ENCODE data around the gene FEM1C. TPM values are rescaled to one million over a fixed set of nuclear protein-coding genes. Genes with fewer than 3 reads are reported as not detected.

Gene FEM1C
- total and polyA plus RNA-seq, 2 experiments from 2014 or later, result 7.2 to 11.8 TPM

GRCh38 chr5:115568668-115569067 is 24.1 kb upstream of the FEM1C start:
- DNase-seq (ENCODE audit: low read depth in 1 of 2, low spot score in 1 of 2), result no peak
- H3K27me3 ChIP-seq, result no peaks in the 10 kb centered on the region
- no peaks in the 10 kb centered on the region for H3K36me3 ChIP-seq
- no peak overlapping the region for H3K27ac ChIP-seq
- H3K9me3 ChIP-seq (ENCODE audit: low read depth), result no peaks in the 10 kb centered on the region
- TF ChIP-seq CTCF (IDR thresholded peaks at IDR 0.05; ENCODE audit: low read depth, low read length), result no peak
- no peaks in the 10 kb centered on the region for H3K4me1 ChIP-seq (ENCODE audit: low read depth)
- H3K4me3 ChIP-seq, result no peak overlapping the region

- Histone ChIP-seq H3K4me1 (ENCODE audit: low read depth) (no peaks in the 10 kb centered on the region), H3K9me3 (ENCODE audit: low read depth) (no peaks in the 10 kb centered on the region), H3K4me3 (no peak overlapping the region), H3K27me3 (no peaks in the 10 kb centered on the region), H3K27ac (no peak overlapping the region), H3K36me3 (no peaks in the 10 kb centered on the region)
- TF ChIP-seq CTCF (IDR thresholded peaks at IDR 0.05; ENCODE audit: low read depth, low read length), result no peak
- peak in 1 of 2 donors; percentile 51 for DNase-seq (ENCODE audit: low read depth in 1 of 2, low spot score in 1 of 2)
Observed at GRCh38 chr5:115565233-115565632, 20.7 kb upstream of the FEM1C start.

- H3K27me3 ChIP-seq, result no peaks in the 10 kb centered on the region
- no peak overlapping the region for H3K4me3 ChIP-seq
- TF ChIP-seq CTCF (IDR thresholded peaks at IDR 0.05; ENCODE audit: low read depth, low read length), result no peak
- no peaks in the 10 kb centered on the region for H3K9me3 ChIP-seq (ENCODE audit: low read depth)
- no peaks in the 10 kb centered on the region for H3K36me3 ChIP-seq
- H3K4me1 ChIP-seq (ENCODE audit: low read depth), result no peaks in the 10 kb centered on the region
- no peak for DNase-seq (ENCODE audit: low read depth in 1 of 2, low spot score in 1 of 2)
- no peak overlapping the region for H3K27ac ChIP-seq
Observed at GRCh38 chr5:115561176-115561575, 16.6 kb upstream of the FEM1C start.

- H3K9me3 ChIP-seq (ENCODE audit: low read depth), result no peaks in the 10 kb centered on the region
- no peaks in the 10 kb centered on the region for H3K27me3 ChIP-seq
- no peak for TF ChIP-seq CTCF (IDR thresholded peaks at IDR 0.05; ENCODE audit: low read depth, low read length)
- no peak overlapping the region for H3K4me3 ChIP-seq
- H3K36me3 ChIP-seq, result no peaks in the 10 kb centered on the region
- no peak overlapping the region for H3K27ac ChIP-seq
- DNase-seq (ENCODE audit: low read depth in 1 of 2, low spot score in 1 of 2), result no peak
- no peaks in the 10 kb centered on the region for H3K4me1 ChIP-seq (ENCODE audit: low read depth)
Observed at GRCh38 chr5:115559524-115559923, 14.9 kb upstream of the FEM1C start.

- H3K9me3 ChIP-seq (ENCODE audit: low read depth), result no peaks in the 10 kb centered on the region
- no peaks in the 10 kb centered on the region for H3K27me3 ChIP-seq
- peak in 1 of 2 donors; percentile 48 for DNase-seq (ENCODE audit: low read depth in 1 of 2, low spot score in 1 of 2)
- no peaks in the 10 kb centered on the region for H3K4me1 ChIP-seq (ENCODE audit: low read depth)
- no peak overlapping the region for H3K4me3 ChIP-seq
- TF ChIP-seq CTCF (IDR thresholded peaks at IDR 0.05; ENCODE audit: low read depth, low read length), result no peak
- no peak overlapping the region for H3K27ac ChIP-seq
- H3K36me3 ChIP-seq, result no peaks in the 10 kb centered on the region
Observed at GRCh38 chr5:115558388-115558956, 13.9 kb upstream of the FEM1C start.

Measured in cardiac muscle cell (in vitro differentiated cells and primary cell).